Suprapubic skin (tissue), 4 donors: ENCODE data around the gene RTCA. TPM values are rescaled to one million over a fixed set of nuclear protein-coding genes. Genes with fewer than 3 reads are reported as not detected.

Experiments used
- DNase-seq, 2 donors: peaks; one replicate each; pipeline ENCODE4 v3.0.0-alpha.2; 2019; ENCODE audit warnings: low spot score in 2 of 2
- H3K27ac ChIP-seq: fragments of 200-600 bp; sonication (generic); one replicate; pipeline ENCODE4 v1.5.1; 2019
- H3K27me3 ChIP-seq: fragments of 200-600 bp; sonication (generic); one replicate; pipeline ENCODE4 v1.5.1; 2019
- H3K36me3 ChIP-seq: fragments of 200-600 bp; sonication (generic); one replicate; pipeline ENCODE4 v1.5.1; 2019
- H3K4me1 ChIP-seq: fragments of 200-600 bp; sonication (generic); one replicate; pipeline ENCODE4 v1.5.1; 2019
- H3K4me3 ChIP-seq: fragments of 200-600 bp; sonication (generic); one replicate; pipeline ENCODE4 v1.5.1; 2019; ENCODE audit warnings: mild to moderate bottlenecking
- H3K9me3 ChIP-seq: fragments of 200-600 bp; sonication (generic); one replicate; pipeline ENCODE4 v1.5.1; 2019
- CTCF ChIP-seq, 2 donors: fragments of 200-600 bp in 1 of 2; fragments of 450-650 bp in 1 of 2; sonication (generic) in 1 of 2; IDR thresholded peaks; one replicate each; pipeline ENCODE4 v1.5.1; 2016 to 2019; ENCODE audit warnings: antibody characterized with exemption in 2 of 2, mild to moderate bottlenecking in 1 of 2, moderate library complexity in 1 of 2
- EP300 ChIP-seq: sonication (generic); formaldehyde crosslinking; IDR thresholded peaks from one replicate; pipeline ENCODE4 v1.6.1; 2017; ENCODE audit warnings: antibody characterized with exemption
- POLR2A ChIP-seq, 2 donors: fragments of 450-650 bp; IDR thresholded peaks; one replicate each; pipeline ENCODE4 v1.6.1; 2017; ENCODE audit warnings: antibody characterized with exemption in 2 of 2, mild to moderate bottlenecking in 2 of 2, moderate library complexity in 2 of 2
- POLR2AphosphoS5 ChIP-seq, 3 donors: sonication (generic); formaldehyde crosslinking; IDR thresholded peaks; one replicate each; pipeline ENCODE4 v1.6.1; 2017; ENCODE audit warnings: antibody characterized with exemption in 3 of 3
- WGBS: methylation state at CpG from one replicate; pipeline ENCODE4 v1.1.5; 2018; 5-methylcytosine and 5-hydroxymethylcytosine counted together
- total RNA-seq, 4 donors: library from RNA; depleted of rRNA; stranded (reverse); fragments of >200 nt; gene quantifications; one replicate each; pipeline ENCODE4 v1.1.0, GENCODE V29; 2016

The RTCA gene
- total RNA-seq, 4 donors from 2014 or later = 8.4 to 21.6 (median 14.5) TPM

- no peak overlapping the region for H3K4me3 ChIP-seq
- no peak for DNase-seq
- H3K27me3 ChIP-seq = no peaks in the 10 kb centered on the region
- no peaks in the 10 kb centered on the region for H3K9me3 ChIP-seq
- H3K27ac ChIP-seq = no peak overlapping the region
- TF ChIP-seq POLR2AphosphoS5 (IDR thresholded peaks at IDR 0.05) (no peak), POLR2A (IDR thresholded peaks at IDR 0.05) (no peak), CTCF (IDR thresholded peaks at IDR 0.05) (no peak), EP300 (no peak)
- H3K36me3 ChIP-seq = no peaks in the 10 kb centered on the region
- WGBS = 98% methylated on average over 5 of the region's 5 CpGs
- no peaks in the 10 kb centered on the region for H3K4me1 ChIP-seq
Observed at GRCh38 chr1:100300691-100301090, 34.7 kb downstream of the RTCA start.

GRCh38 chr1:100302739-100303138, 36.7 kb downstream of the RTCA start:
- no peaks in the 10 kb centered on the region for H3K4me1 ChIP-seq
- no peak overlapping the region for H3K4me3 ChIP-seq
- no peak for DNase-seq
- H3K27me3 ChIP-seq = no peaks in the 10 kb centered on the region
- 72% methylated on average over 2 of the region's 2 CpGs for WGBS
- no peak overlapping the region for H3K27ac ChIP-seq
- no peak for TF ChIP-seq CTCF (IDR thresholded peaks at IDR 0.05)
- no peak for TF ChIP-seq EP300
- no peak for TF ChIP-seq POLR2A (IDR thresholded peaks at IDR 0.05)
- TF ChIP-seq POLR2AphosphoS5 (IDR thresholded peaks at IDR 0.05) = no peak
- H3K9me3 ChIP-seq = no peaks in the 10 kb centered on the region
- no peaks in the 10 kb centered on the region for H3K36me3 ChIP-seq

- H3K4me1 ChIP-seq = no peaks in the 10 kb centered on the region
- TF ChIP-seq EP300 (no peak), POLR2A (IDR thresholded peaks at IDR 0.05) (no peak), CTCF (IDR thresholded peaks at IDR 0.05) (no peak), POLR2AphosphoS5 (IDR thresholded peaks at IDR 0.05) (no peak)
- no peaks in the 10 kb centered on the region for H3K36me3 ChIP-seq
- no peak overlapping the region for H3K27ac ChIP-seq
- H3K27me3 ChIP-seq = no peaks in the 10 kb centered on the region
- H3K4me3 ChIP-seq = no peak overlapping the region
- no peak for DNase-seq
- WGBS = 92% methylated on average over 2 of the region's 2 CpGs
- H3K9me3 ChIP-seq = no peaks in the 10 kb centered on the region
Observed at GRCh38 chr1:100304227-100304626, 38.2 kb downstream of the RTCA start.

- no peak for DNase-seq
- Histone ChIP-seq H3K4me3 (no peak overlapping the region), H3K27me3 (no peaks in the 10 kb centered on the region), H3K36me3 (no peaks in the 10 kb centered on the region), H3K27ac (no peak overlapping the region), H3K4me1 (no peaks in the 10 kb centered on the region), H3K9me3 (no peaks in the 10 kb centered on the region)
- TF ChIP-seq POLR2AphosphoS5 (IDR thresholded peaks at IDR 0.05) (no peak), EP300 (no peak), CTCF (IDR thresholded peaks at IDR 0.05) (no peak), POLR2A (IDR thresholded peaks at IDR 0.05) (no peak)
- 81% methylated on average over 3 of the region's 3 CpGs for WGBS
Observed at GRCh38 chr1:100304921-100305320, 38.9 kb downstream of the RTCA start.

- Histone ChIP-seq H3K9me3 (no peaks in the 10 kb centered on the region), H3K36me3 (no peaks in the 10 kb centered on the region), H3K4me1 (no peaks in the 10 kb centered on the region), H3K27ac (no peak overlapping the region), H3K27me3 (no peaks in the 10 kb centered on the region), H3K4me3 (no peak overlapping the region)
- WGBS = 87% methylated on average over 3 of the region's 3 CpGs
- no peak for DNase-seq
- TF ChIP-seq CTCF (IDR thresholded peaks at IDR 0.05) = no peak
- no peak for TF ChIP-seq POLR2AphosphoS5 (IDR thresholded peaks at IDR 0.05)
- TF ChIP-seq POLR2A (IDR thresholded peaks at IDR 0.05) = no peak
- no peak for TF ChIP-seq EP300
Observed at GRCh38 chr1:100305954-100306353, 39.9 kb downstream of the RTCA start.
